ENCODE results near the gene SYT1. TPM values are rescaled to one million over a fixed set of nuclear protein-coding genes. Genes with fewer than 3 reads are reported as not detected.

Gene SYT1
- total RNA-seq, 1 experiment from 2014 or later = 1.3 TPM

GRCh38 chr12:79217306-79217705 lies 352.7 kb downstream of the SYT1 start:
- Mint-ChIP-seq H3K4me3 (ENCODE audit: low read depth, unreplicated experiment) (no peak overlapping the region), H3K9me3 (ENCODE audit: low read depth, unreplicated experiment) (peaks cover 3% of the 10 kb centered on the region), H3K27me3 (ENCODE audit: unreplicated experiment) (no peaks in the 10 kb centered on the region), H3K4me1 (ENCODE audit: low read depth, unreplicated experiment) (no peaks in the 10 kb centered on the region), H3K27ac (ENCODE audit: unreplicated experiment) (no peak overlapping the region), H3K36me3 (ENCODE audit: insufficient read depth, unreplicated experiment) (no peaks in the 10 kb centered on the region)
- no peak for DNase-seq
- no peak for TF ChIP-seq CTCF (IDR thresholded peaks at IDR 0.05; ENCODE audit: unreplicated experiment)
- intact Hi-C loops (cut with micrococcal nuclease; ENCODE audit: unreplicated experiment) = no loop called here
- CTCF ChIA-PET = no interaction called here
- BruUV-seq (replicated peaks) = no TSS peak

GRCh38 chr12:79223210-79223609 lies 358.6 kb downstream of the SYT1 start:
- CTCF ChIA-PET = no interaction called here
- H3K27me3 Mint-ChIP-seq (ENCODE audit: unreplicated experiment) = no peaks in the 10 kb centered on the region
- peaks cover 7% of the 10 kb centered on the region for H3K9me3 Mint-ChIP-seq (ENCODE audit: low read depth, unreplicated experiment)
- H3K36me3 Mint-ChIP-seq (ENCODE audit: insufficient read depth, unreplicated experiment) = no peaks in the 10 kb centered on the region
- no peak for DNase-seq
- no peak overlapping the region for H3K4me3 Mint-ChIP-seq (ENCODE audit: low read depth, unreplicated experiment)
- no peak overlapping the region for H3K27ac Mint-ChIP-seq (ENCODE audit: unreplicated experiment)
- intact Hi-C loops (cut with micrococcal nuclease; ENCODE audit: unreplicated experiment) = no loop called here
- no peaks in the 10 kb centered on the region for H3K4me1 Mint-ChIP-seq (ENCODE audit: low read depth, unreplicated experiment)
- BruUV-seq (replicated peaks) = no TSS peak
- TF ChIP-seq CTCF (IDR thresholded peaks at IDR 0.05; ENCODE audit: unreplicated experiment) = no peak

- no peaks in the 10 kb centered on the region for H3K27me3 Mint-ChIP-seq (ENCODE audit: unreplicated experiment)
- CTCF ChIA-PET = no interaction called here
- H3K4me1 Mint-ChIP-seq (ENCODE audit: low read depth, unreplicated experiment) = no peaks in the 10 kb centered on the region
- DNase-seq = no peak
- H3K27ac Mint-ChIP-seq (ENCODE audit: unreplicated experiment) = no peak overlapping the region
- H3K9me3 Mint-ChIP-seq (ENCODE audit: low read depth, unreplicated experiment) = peaks cover 7% of the 10 kb centered on the region
- no TSS peak for BruUV-seq (replicated peaks)
- no peak overlapping the region for H3K4me3 Mint-ChIP-seq (ENCODE audit: low read depth, unreplicated experiment)
- TF ChIP-seq CTCF (IDR thresholded peaks at IDR 0.05; ENCODE audit: unreplicated experiment) = no peak
- H3K36me3 Mint-ChIP-seq (ENCODE audit: insufficient read depth, unreplicated experiment) = no peaks in the 10 kb centered on the region
- intact Hi-C loops (cut with micrococcal nuclease; ENCODE audit: unreplicated experiment) = no loop called here
These were observed 359.2 kb downstream of the SYT1 start for GRCh38 chr12:79223761-79224160.

- no TSS peak for BruUV-seq (replicated peaks)
These were observed 362.5 kb downstream of the SYT1 start for GRCh38 chr12:79227091-79227490.

More at GRCh38 chr12:79227091-79227490, 362.5 kb downstream of the SYT1 start:
- CTCF ChIA-PET = no interaction called here
- H3K27me3 Mint-ChIP-seq (ENCODE audit: unreplicated experiment) = no peaks in the 10 kb centered on the region
- H3K27ac Mint-ChIP-seq (ENCODE audit: unreplicated experiment) = no peak overlapping the region
- H3K36me3 Mint-ChIP-seq (ENCODE audit: insufficient read depth, unreplicated experiment) = no peaks in the 10 kb centered on the region
- no peak overlapping the region for H3K4me3 Mint-ChIP-seq (ENCODE audit: low read depth, unreplicated experiment)
- DNase-seq = no peak
- H3K9me3 Mint-ChIP-seq (ENCODE audit: low read depth, unreplicated experiment) = peaks cover 3% of the 10 kb centered on the region
- intact Hi-C loops (cut with micrococcal nuclease; ENCODE audit: unreplicated experiment) = no loop called here
- no peak for TF ChIP-seq CTCF (IDR thresholded peaks at IDR 0.05; ENCODE audit: unreplicated experiment)
- no peaks in the 10 kb centered on the region for H3K4me1 Mint-ChIP-seq (ENCODE audit: low read depth, unreplicated experiment)

Measured in Calu3 (cell line).